NCI-H748 treated with DMSO at 0.1 percent for 48 hours (cell line): ENCODE results near the gene ZNG1A.
"Not testable (repeated sequence)": the region's sequence is repeated elsewhere in the genome, so short reads cannot be mapped to it uniquely, and the experiment has no call there.

Source experiments
- DNase-seq: peaks from one replicate; lab custom pipeline; 2025; lab: John Stamatoyannopoulos, UW

The ZNG1A gene

DNA sequence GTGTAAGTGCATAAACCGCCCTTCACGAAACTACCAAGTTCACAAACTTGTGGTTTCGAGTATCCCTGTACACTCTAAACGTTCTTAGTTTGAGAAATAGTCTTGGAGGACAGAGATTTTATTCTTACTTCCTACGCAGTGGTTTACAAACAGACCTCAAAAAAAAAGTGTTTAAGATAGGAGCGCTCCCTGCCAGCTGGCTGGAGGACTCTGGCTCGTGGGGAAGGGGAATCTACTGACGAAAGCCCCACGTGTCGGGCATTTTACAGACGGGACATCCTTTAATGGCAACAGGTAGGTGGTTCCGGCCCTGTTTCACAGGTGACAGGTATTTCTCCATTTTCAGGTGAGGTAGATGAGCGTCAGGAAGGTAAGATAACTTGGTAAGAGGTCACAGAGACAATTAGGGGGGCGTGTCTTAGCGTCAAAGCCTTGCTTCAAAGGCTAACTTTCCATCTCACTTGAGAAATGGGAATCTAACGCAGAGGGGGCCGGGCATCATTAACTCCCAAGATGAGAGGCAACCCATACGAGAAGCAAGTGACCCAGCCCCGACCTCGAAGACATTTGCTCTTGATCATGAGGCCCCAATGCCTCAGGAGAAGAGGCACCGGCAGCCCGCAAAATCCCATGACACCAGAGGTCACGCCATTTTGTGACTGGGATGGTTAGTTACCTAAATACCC lies 573 bp downstream of the ZNG1A start:
- not testable (repeated sequence) for DNase-seq

- DNase-seq, result not testable (repeated sequence)
Observed at GRCh38 chr9:169757-170156, 9.1 kb downstream of the ZNG1A start.

- DNase-seq, result not testable (repeated sequence)
Observed at GRCh38 chr9:159871-160270, 19.0 kb downstream of the ZNG1A start.

DNA sequence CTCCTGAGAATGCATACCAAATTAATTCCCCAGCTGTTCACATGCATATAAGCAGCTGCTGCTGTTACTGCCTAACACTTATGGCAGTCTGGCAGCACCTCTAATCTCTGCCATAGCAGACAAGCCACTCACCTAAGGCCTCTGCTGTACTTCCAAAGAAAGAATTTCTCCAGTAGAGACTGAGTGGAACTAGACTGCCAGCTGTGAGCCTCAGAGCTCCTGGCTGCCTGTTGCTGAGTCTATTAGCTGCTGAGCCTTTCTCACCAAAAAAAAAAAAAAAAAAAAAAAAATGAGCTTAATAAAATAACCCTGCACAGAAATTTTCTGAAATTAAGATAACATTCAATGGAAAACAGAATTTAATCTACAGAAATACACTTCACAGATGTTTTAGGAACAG lies 27.7 kb downstream of the ZNG1A start:
- DNase-seq, result not testable (repeated sequence)

- not testable (repeated sequence) for DNase-seq
Observed at GRCh38 chr9:139880-140279, 39.0 kb downstream of the ZNG1A start.

GRCh38 chr9:117995-118467 lies 60.8 kb downstream of the ZNG1A start, which contains the start of gene FOXD4:
Gene FOXD4, minus strand, starts transcription at chr9:118417. Its CDS starts 298 bp downstream, at chr9:118119.
- not testable (repeated sequence) for DNase-seq

DNA sequence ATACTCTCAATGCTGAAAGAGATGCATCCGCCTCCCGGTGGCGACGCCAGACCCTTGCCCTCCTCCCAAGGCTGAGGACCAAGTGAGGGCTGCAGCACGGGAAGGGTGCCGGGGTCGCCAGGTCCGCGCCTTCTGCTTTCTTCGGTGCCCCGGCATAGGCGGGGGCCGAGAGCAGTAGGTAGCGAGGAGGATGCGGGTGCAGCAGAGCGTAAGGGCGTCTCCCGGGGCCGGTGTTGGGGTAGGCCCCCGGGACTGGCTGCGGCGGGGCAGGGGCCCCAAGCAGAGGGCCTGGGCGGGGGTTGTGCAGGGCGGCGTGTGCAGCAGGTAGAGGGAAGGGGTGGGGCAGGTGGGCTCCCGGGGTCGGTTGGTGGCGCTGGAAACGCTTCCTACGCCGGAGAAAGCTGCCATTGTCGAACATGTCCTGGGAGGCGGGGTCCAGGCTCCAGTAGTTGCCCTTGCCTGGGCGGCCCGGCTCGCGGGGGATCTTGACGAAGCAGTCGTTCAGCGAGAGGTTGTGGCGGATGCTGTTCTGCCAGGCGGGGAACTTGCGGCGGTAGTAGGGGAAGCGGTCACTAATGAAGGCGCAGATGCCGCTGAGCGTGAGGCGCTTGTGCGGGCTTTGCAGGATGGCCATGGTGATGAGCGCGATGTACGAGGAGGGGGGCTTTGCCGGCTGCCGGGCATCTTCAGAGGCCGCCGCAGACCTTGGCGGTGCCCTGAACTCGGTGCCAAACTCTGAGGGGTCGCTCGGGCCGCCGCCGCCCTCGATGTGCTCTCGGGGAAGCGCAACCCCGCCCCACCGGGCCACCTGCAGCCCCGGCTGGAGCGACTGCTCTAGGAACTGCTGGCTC lies 61.5 kb downstream of the ZNG1A start:
- not testable (repeated sequence) for DNase-seq

DNA sequence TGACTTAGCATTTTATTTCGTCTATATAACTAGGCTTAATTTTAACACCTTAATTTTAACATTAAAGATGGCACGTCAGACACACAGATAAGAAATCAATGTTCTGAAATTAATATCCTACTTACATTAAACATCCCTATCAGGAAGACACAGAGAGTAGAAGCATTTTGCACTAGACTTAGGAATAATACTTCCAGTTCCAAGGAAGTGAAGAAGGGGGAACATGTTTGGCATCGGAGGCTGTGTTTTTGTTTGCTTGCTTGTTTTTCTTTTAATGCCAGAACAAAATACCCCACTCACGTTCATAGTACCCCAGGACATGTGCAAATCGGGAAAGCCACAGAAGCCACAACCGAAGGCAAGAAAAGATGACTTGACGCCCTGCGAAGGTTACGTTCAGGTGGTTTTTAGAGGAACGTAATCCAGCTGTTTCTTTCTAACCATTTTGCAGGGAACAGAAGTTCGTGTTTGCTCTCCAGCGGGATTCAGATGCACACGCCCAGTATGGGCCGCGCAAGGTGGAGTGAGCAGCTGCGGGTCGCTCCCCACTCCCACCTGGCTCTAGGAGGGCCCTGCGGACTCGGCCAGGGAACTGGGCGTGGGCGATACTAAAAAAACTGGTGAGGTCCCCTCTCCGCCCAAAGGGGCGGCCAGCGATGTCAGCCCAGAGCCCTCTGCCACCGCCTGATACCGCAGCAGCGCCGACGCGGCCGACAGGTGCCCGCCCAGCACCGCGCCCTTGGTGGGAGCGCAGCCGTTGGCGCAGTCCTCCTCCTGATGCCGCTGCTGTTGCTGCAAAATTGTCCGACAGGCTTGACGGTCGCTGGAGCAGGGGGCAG lies 62.4 kb downstream of the ZNG1A start:
- not testable (repeated sequence) for DNase-seq

DNA sequence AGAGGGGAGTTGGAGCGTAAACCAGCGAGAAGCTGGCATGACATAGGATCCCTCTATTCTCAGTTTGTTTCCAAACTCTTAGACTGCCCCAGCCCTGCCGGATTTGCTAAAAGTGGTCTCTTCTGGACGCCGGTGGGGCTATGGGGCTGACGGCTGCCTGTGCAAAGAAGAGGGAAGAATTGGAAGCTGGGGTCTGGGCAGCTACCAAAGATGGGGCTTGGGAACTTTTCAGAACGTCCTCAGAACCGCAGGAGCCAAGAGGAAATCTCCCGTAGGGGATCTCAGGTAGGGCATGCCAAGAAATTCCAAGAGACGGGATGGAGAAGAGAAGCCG lies 63.8 kb downstream of the ZNG1A start:
- not testable (repeated sequence) for DNase-seq

- DNase-seq, result not testable (repeated sequence)
Observed at GRCh38 chr9:114267-115117, 64.4 kb downstream of the ZNG1A start.

- DNase-seq, result not testable (repeated sequence)
Observed at GRCh38 chr9:113468-114266, 65.2 kb downstream of the ZNG1A start.

GRCh38 chr9:112589-113467 lies 66.0 kb downstream of the ZNG1A start:
- not testable (repeated sequence) for DNase-seq

DNA sequence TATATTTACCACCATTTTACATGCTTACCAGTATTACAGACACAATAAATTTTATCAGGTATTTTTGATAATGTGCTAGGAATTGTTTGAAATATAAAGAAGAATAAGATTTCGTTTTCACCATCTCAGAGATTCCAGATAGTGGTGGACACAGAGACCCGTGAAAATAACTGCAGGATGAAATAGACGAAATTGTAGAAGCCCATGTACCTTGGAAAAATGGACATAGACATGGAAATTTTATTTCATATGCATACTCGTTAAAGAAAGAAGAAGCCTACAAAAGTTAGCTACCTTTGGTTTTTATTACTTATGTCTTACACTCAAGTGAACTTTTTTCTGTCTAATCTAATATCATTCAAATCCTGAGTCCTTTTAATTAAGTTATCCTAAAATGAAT lies 68.2 kb downstream of the ZNG1A start:
- not testable (repeated sequence) for DNase-seq

DNA sequence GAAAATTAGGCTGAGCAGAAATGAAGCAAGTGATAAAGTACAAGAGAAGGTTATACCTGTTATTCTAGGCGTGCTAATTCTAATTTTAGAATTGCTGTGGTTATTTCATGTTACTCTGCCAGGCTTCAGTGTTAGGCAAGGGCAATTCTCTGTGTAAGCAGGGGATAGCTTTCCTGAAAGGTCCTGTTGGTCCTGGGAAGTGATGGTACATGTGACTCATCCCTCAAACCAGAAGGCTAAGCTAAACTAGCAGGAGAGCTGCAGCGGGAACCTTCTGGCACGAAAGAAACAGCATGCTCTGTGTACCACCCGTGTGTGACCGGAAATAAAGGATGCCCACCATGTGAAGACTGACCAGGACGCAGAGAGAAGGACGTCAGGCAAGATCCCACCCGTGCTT lies 69.3 kb downstream of the ZNG1A start:
- DNase-seq, result not testable (repeated sequence)

DNA sequence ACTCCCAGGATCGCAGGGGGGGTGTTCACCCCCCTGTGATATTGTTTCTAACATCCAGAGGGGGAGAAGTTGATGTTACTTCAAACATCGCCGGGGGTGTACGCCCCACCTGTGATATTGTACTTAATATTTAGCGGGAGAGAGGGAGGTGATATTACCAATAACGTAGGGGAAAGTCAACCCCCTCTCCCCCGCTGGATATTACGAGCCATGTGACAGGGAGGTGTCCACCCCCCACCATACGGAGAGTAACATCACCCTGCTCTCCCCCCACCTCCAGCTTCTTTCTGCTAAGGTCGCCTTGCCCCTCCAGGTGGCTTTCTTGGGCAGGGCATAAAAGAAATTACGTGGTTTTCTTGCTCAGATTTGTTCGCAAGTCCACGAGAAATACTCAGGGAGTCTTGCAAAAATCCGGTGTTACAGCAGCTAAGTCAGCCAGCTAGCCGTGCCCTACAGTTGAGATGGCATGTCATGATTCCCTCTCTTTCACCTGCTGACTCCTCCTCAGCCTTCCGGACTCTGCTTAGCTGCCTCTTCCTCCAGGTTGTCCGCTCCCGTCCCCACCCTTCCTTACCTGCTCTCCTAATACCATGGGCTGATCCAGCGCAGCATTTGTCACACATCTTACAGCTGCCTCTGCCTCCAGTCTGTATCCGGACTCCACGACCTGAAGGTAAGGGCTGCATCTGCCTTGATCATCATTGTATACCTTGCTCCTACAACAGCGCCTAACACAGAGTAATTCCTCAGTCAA lies 69.9 kb downstream of the ZNG1A start:
- DNase-seq, result not testable (repeated sequence)

DNA sequence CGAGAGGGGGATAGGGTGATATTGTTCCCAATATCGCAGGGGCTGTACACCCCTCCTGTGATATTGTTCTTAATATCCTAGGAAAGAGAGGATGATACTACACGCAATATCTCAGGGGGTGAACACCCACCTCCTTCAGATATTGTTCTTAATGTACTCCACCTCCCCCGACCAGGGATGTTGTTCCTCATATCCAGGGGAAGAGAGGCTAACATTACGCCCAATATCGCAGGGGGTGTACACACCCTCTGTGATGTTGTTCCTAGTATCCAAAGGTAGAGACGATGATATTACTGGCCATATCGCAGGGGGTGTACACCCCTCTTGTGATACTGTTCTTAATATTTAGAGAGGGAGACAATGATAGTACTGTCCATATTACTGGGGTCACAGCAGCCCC lies 72.9 kb downstream of the ZNG1A start:
- not testable (repeated sequence) for DNase-seq

- DNase-seq, result not testable (repeated sequence)
Observed at GRCh38 chr9:100430-100829, 78.4 kb downstream of the ZNG1A start.

DNA sequence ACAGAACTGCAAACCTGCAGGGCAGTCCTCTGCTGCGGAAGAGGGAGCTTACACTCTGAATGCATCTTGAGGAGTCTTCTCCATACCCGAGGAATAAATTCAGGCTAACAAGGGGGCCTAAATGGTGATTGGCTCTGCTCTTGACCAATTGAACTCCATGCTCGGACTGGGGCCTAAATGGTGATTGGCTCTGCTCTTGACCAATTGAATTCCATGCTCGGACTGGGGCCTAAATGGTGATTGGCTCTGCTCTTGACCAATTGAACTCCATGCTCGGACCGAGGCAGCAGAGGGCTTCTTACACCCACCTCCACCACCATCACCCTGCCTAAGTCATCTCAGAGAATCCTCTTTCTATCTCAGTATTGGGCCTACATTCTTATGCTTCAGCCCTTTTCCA lies 79.0 kb downstream of the ZNG1A start:
- not testable (repeated sequence) for DNase-seq

GRCh38 chr9:98775-99174 lies 80.1 kb downstream of the ZNG1A start:
- not testable (repeated sequence) for DNase-seq
